ENCODE results near the gene LRRC7. TPM values are rescaled to one million over a fixed set of nuclear protein-coding genes. Genes with fewer than 3 reads are reported as not detected.
"Not testable (repeated sequence)": the region's sequence is repeated elsewhere in the genome, so short reads cannot be mapped to it uniquely, and the experiment has no call there.

LRRC7 gene
- total and polyA plus RNA-seq, 2 of the 8 experiments (the other 6 are each of a cell fraction or from before 2014, with no cell fraction given), result 0.03 to 0.17 TPM

GRCh38 chr1:69711190-69711930, 143.6 kb downstream of the LRRC7 start (continued):
- TF ChIP-seq CBX5 (IDR thresholded peaks at IDR 0.05; ENCODE audit: low read depth, low read length), result no peak
- TF ChIP-seq SP1 (IDR thresholded peaks at IDR 0.05; ENCODE audit: low read depth, low read length), result no peak

GRCh38 chr1:69717834-69718233, 150.1 kb downstream of the LRRC7 start:
- H2BK15ac ChIP-seq (ENCODE audit: low read length); H3K4me1 ChIP-seq (replicated peaks in 1 of 4; ENCODE audit: control insufficient read depth in 3 of 4, insufficient read depth in 4 of 4, low read length in 3 of 4); H3K23ac ChIP-seq (ENCODE audit: insufficient read length); H3K27me3 ChIP-seq (replicated peaks in 1 of 4; ENCODE audit: control insufficient read depth in 3 of 4, extremely low read depth in 1 of 4, insufficient read depth in 3 of 4, low read length in 3 of 4); H4K5ac ChIP-seq (ENCODE audit: insufficient read length, low read depth, low read length); H3K36me3 ChIP-seq (ENCODE audit: control insufficient read depth in 2 of 4, insufficient read depth in 4 of 4, low read length in 3 of 4); FAIRE-seq; H3K4me2 ChIP-seq (ENCODE audit: insufficient read depth in 1 of 2, low read depth in 2 of 2, low read length in 2 of 2); H2AFZ ChIP-seq (ENCODE audit: low read length); H2BK120ac ChIP-seq (replicated peaks; ENCODE audit: low read depth, low read length); H4K91ac ChIP-seq (replicated peaks; ENCODE audit: insufficient read length, low read length); H3K9ac ChIP-seq (replicated peaks in 1 of 4; ENCODE audit: extremely low read depth in 1 of 4, low read depth in 3 of 4, low read length in 3 of 4); H3K18ac ChIP-seq (ENCODE audit: extremely low read depth, low read length); H3K79me2 ChIP-seq (ENCODE audit: control insufficient read depth in 1 of 2, insufficient read depth in 2 of 2, low read length in 2 of 2); H3K27ac ChIP-seq (ENCODE audit: low read depth, low read length); CTCF ChIA-PET (ENCODE audit: partially characterized antibody); H2BK5ac ChIP-seq (ENCODE audit: low read depth, low read length); H2BK12ac ChIP-seq (ENCODE audit: low read depth, low read length); H3K23me2 ChIP-seq (ENCODE audit: low read depth, low read length); DNase-seq (ENCODE audit: low read depth in 1 of 2, low spot score in 2 of 2); H4K8ac ChIP-seq (ENCODE audit: extremely low read depth, insufficient read depth, low read length); H3K14ac ChIP-seq (ENCODE audit: insufficient read length); H3K4ac ChIP-seq (replicated peaks; ENCODE audit: insufficient read length, low read depth, low read length); H2BK20ac ChIP-seq (ENCODE audit: low read length); H2AK5ac ChIP-seq (ENCODE audit: low read depth, low read length); H3K56ac ChIP-seq (replicated peaks; ENCODE audit: insufficient read length, low read depth, low read length); H3K4me3 ChIP-seq (ENCODE audit: extremely low read depth in 1 of 4, insufficient read depth in 2 of 4, low read depth in 3 of 4, low read length in 4 of 4); H3K79me1 ChIP-seq (ENCODE audit: low read depth, low read length); H3K9me3 ChIP-seq (ENCODE audit: insufficient read depth in 2 of 2, low read depth in 1 of 2, low read length in 1 of 2); H4K20me1 ChIP-seq (replicated peaks in 1 of 2; ENCODE audit: control insufficient read depth in 1 of 2, insufficient read depth in 2 of 2, low read length in 2 of 2); POLR2A ChIA-PET (ENCODE audit: partially characterized antibody): not testable (repeated sequence)
